ENCODE measurements around the gene PAXX.

Gene PAXX

GRCh38 chr9:137015540-137015930 lies 23.3 kb downstream of the PAXX start:
- Mint-ChIP-seq H3K36me3 (ENCODE audit: low read depth) (no peaks in the 10 kb centered on the region), H3K27ac (no peak overlapping the region), H3K4me1 (ENCODE audit: low read depth) (no peaks in the 10 kb centered on the region), H3K9me3 (no peaks in the 10 kb centered on the region), H3K4me3 (no peak overlapping the region), H3K27me3 (ENCODE audit: low read depth) (no peaks in the 10 kb centered on the region)
- DNase-seq (ENCODE audit: low spot score) = no peak

- H3K9me3 Mint-ChIP-seq = no peaks in the 10 kb centered on the region
- H3K27ac Mint-ChIP-seq = no peak overlapping the region
- no peak for DNase-seq (ENCODE audit: low spot score)
- no peaks in the 10 kb centered on the region for H3K36me3 Mint-ChIP-seq (ENCODE audit: low read depth)
- no peaks in the 10 kb centered on the region for H3K4me1 Mint-ChIP-seq (ENCODE audit: low read depth)
- no peak overlapping the region for H3K4me3 Mint-ChIP-seq
- no peaks in the 10 kb centered on the region for H3K27me3 Mint-ChIP-seq (ENCODE audit: low read depth)
Measured at GRCh38 chr9:137015976-137016375, 23.8 kb downstream of the PAXX start.

GRCh38 chr9:137016436-137016835 lies 24.2 kb downstream of the PAXX start:
- H3K27me3 Mint-ChIP-seq (ENCODE audit: low read depth) = no peaks in the 10 kb centered on the region
- no peak overlapping the region for H3K4me3 Mint-ChIP-seq
- H3K9me3 Mint-ChIP-seq = no peaks in the 10 kb centered on the region
- no peak for DNase-seq (ENCODE audit: low spot score)
- H3K4me1 Mint-ChIP-seq (ENCODE audit: low read depth) = no peaks in the 10 kb centered on the region
- no peak overlapping the region for H3K27ac Mint-ChIP-seq
- no peaks in the 10 kb centered on the region for H3K36me3 Mint-ChIP-seq (ENCODE audit: low read depth)

DNA sequence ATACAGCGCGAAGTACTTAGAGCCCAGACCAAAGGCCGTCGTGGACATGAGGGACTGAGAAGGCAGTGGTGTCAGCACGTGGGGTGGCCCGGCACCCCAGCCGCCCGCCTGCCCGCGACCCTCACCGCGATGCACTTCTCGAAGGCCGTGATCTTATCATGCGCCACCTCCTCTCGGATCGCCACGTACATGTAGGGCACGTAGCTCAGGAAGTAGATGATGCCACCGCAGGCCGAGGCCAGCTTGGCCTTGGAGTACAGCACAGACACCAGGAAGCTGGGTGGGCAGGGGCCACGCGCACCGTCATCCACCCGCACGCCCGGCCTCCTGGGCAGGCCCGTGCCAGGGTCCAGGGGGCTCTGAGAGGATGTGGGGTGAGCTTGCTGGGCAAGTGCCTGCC lies 24.8 kb downstream of the PAXX start:
- H3K9me3 Mint-ChIP-seq = no peaks in the 10 kb centered on the region
- H3K27ac Mint-ChIP-seq = no peak overlapping the region
- H3K27me3 Mint-ChIP-seq (ENCODE audit: low read depth) = no peaks in the 10 kb centered on the region
- H3K36me3 Mint-ChIP-seq (ENCODE audit: low read depth) = no peaks in the 10 kb centered on the region
- H3K4me3 Mint-ChIP-seq = no peak overlapping the region
- H3K4me1 Mint-ChIP-seq (ENCODE audit: low read depth) = peaks cover under 1% of the 10 kb centered on the region
- DNase-seq (ENCODE audit: low spot score) = no peak

GRCh38 chr9:137017791-137018497 lies 25.7 kb downstream of the PAXX start:
- H3K27ac Mint-ChIP-seq = no peak overlapping the region
- no peak for DNase-seq (ENCODE audit: low spot score)
- no peaks in the 10 kb centered on the region for H3K9me3 Mint-ChIP-seq
- H3K36me3 Mint-ChIP-seq (ENCODE audit: low read depth) = no peaks in the 10 kb centered on the region
- no peak overlapping the region for H3K4me3 Mint-ChIP-seq
- peaks cover 3% of the 10 kb centered on the region for H3K4me1 Mint-ChIP-seq (ENCODE audit: low read depth)
- no peaks in the 10 kb centered on the region for H3K27me3 Mint-ChIP-seq (ENCODE audit: low read depth)

GRCh38 chr9:137018761-137019559 lies 26.7 kb downstream of the PAXX start:
- H3K36me3 Mint-ChIP-seq (ENCODE audit: low read depth) = no peaks in the 10 kb centered on the region
- no peak overlapping the region for H3K27ac Mint-ChIP-seq
- no peak for DNase-seq (ENCODE audit: low spot score)
- H3K9me3 Mint-ChIP-seq = no peaks in the 10 kb centered on the region
- peaks cover 3% of the 10 kb centered on the region for H3K4me1 Mint-ChIP-seq (ENCODE audit: low read depth)
- no peaks in the 10 kb centered on the region for H3K27me3 Mint-ChIP-seq (ENCODE audit: low read depth)
- H3K4me3 Mint-ChIP-seq = no peak overlapping the region

GRCh38 chr9:137019891-137020683 lies 27.9 kb downstream of the PAXX start:
- no peak overlapping the region for H3K4me3 Mint-ChIP-seq
- H3K9me3 Mint-ChIP-seq = no peaks in the 10 kb centered on the region
- peaks cover 3% of the 10 kb centered on the region for H3K4me1 Mint-ChIP-seq (ENCODE audit: low read depth)
- no peaks in the 10 kb centered on the region for H3K27me3 Mint-ChIP-seq (ENCODE audit: low read depth)
- DNase-seq (ENCODE audit: low spot score) = no peak
- no peak overlapping the region for H3K27ac Mint-ChIP-seq
- no peaks in the 10 kb centered on the region for H3K36me3 Mint-ChIP-seq (ENCODE audit: low read depth)

- Mint-ChIP-seq H3K4me1 (ENCODE audit: low read depth) (peaks cover 3% of the 10 kb centered on the region), H3K36me3 (ENCODE audit: low read depth) (no peaks in the 10 kb centered on the region), H3K4me3 (no peak overlapping the region), H3K9me3 (no peaks in the 10 kb centered on the region), H3K27me3 (ENCODE audit: low read depth) (no peaks in the 10 kb centered on the region), H3K27ac (no peak overlapping the region)
- no peak for DNase-seq (ENCODE audit: low spot score)
Measured at GRCh38 chr9:137020771-137021567, 28.7 kb downstream of the PAXX start.

GRCh38 chr9:137021568-137021978 lies 29.4 kb downstream of the PAXX start:
- DNase-seq (ENCODE audit: low spot score) = no peak
- Mint-ChIP-seq H3K36me3 (ENCODE audit: low read depth) (no peaks in the 10 kb centered on the region), H3K27ac (no peak overlapping the region), H3K4me3 (no peak overlapping the region), H3K4me1 (ENCODE audit: low read depth) (peaks cover 3% of the 10 kb centered on the region), H3K27me3 (ENCODE audit: low read depth) (no peaks in the 10 kb centered on the region), H3K9me3 (no peaks in the 10 kb centered on the region)

- Mint-ChIP-seq H3K27ac (no peak overlapping the region), H3K9me3 (no peaks in the 10 kb centered on the region), H3K27me3 (ENCODE audit: low read depth) (no peaks in the 10 kb centered on the region), H3K4me3 (no peak overlapping the region), H3K4me1 (ENCODE audit: low read depth) (peaks cover 3% of the 10 kb centered on the region), H3K36me3 (ENCODE audit: low read depth) (no peaks in the 10 kb centered on the region)
- DNase-seq (ENCODE audit: low spot score) = peak; percentile 75
Measured at GRCh38 chr9:137021979-137022661, 29.9 kb downstream of the PAXX start.

DNA sequence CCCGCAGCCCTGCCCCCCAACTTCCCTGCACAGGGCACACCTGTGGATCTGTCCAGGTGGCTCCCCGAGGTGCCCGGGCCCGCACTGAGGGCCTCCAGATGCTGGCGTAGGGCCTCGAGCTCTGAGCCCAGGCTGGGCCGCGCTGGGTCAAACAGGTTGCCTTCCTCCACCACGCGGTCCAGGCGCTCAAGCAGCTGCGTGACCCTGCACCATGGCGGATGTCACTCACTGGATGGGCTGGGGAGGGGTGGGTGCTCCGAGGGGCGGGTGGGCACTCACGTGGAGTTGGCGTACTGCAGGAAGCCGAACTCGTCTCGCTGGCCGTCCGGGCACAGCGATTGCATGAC lies 30.4 kb downstream of the PAXX start:
- no peak overlapping the region for H3K4me3 Mint-ChIP-seq
- no peaks in the 10 kb centered on the region for H3K9me3 Mint-ChIP-seq
- H3K36me3 Mint-ChIP-seq (ENCODE audit: low read depth) = no peaks in the 10 kb centered on the region
- DNase-seq (ENCODE audit: low spot score) = no peak
- H3K27me3 Mint-ChIP-seq (ENCODE audit: low read depth) = no peaks in the 10 kb centered on the region
- H3K4me1 Mint-ChIP-seq (ENCODE audit: low read depth) = peaks cover 3% of the 10 kb centered on the region
- H3K27ac Mint-ChIP-seq = no peak overlapping the region

GRCh38 chr9:137023157-137023556 lies 30.9 kb downstream of the PAXX start:
- no peak overlapping the region for H3K4me3 Mint-ChIP-seq
- no peaks in the 10 kb centered on the region for H3K36me3 Mint-ChIP-seq (ENCODE audit: low read depth)
- no peak for DNase-seq (ENCODE audit: low spot score)
- H3K27ac Mint-ChIP-seq = no peak overlapping the region
- no peaks in the 10 kb centered on the region for H3K9me3 Mint-ChIP-seq
- peaks cover 3% of the 10 kb centered on the region for H3K4me1 Mint-ChIP-seq (ENCODE audit: low read depth)
- H3K27me3 Mint-ChIP-seq (ENCODE audit: low read depth) = no peaks in the 10 kb centered on the region

- Mint-ChIP-seq H3K4me3 (no peak overlapping the region), H3K36me3 (ENCODE audit: low read depth) (no peaks in the 10 kb centered on the region), H3K9me3 (no peaks in the 10 kb centered on the region), H3K4me1 (ENCODE audit: low read depth) (peaks cover 3% of the 10 kb centered on the region), H3K27ac (no peak overlapping the region), H3K27me3 (ENCODE audit: low read depth) (no peaks in the 10 kb centered on the region)
- DNase-seq (ENCODE audit: low spot score) = no peak
Measured at GRCh38 chr9:137023583-137023991, 31.4 kb downstream of the PAXX start.
